GM21723 (cell line): ENCODE results near the gene OR7A5.
"Not testable (repeated sequence)": the region's sequence is repeated elsewhere in the genome, so short reads cannot be mapped to it uniquely, and the experiment has no call there.

Experiments
- ATAC-seq: cut with Tn5 transposase; IDR thresholded peaks from one replicate; pipeline ENCODE4 v1.9.1; 2021; ENCODE audit warnings: mild to moderate bottlenecking, moderate library complexity; ENCODE audit not compliant: unreplicated experiment

Gene OR7A5

DNA sequence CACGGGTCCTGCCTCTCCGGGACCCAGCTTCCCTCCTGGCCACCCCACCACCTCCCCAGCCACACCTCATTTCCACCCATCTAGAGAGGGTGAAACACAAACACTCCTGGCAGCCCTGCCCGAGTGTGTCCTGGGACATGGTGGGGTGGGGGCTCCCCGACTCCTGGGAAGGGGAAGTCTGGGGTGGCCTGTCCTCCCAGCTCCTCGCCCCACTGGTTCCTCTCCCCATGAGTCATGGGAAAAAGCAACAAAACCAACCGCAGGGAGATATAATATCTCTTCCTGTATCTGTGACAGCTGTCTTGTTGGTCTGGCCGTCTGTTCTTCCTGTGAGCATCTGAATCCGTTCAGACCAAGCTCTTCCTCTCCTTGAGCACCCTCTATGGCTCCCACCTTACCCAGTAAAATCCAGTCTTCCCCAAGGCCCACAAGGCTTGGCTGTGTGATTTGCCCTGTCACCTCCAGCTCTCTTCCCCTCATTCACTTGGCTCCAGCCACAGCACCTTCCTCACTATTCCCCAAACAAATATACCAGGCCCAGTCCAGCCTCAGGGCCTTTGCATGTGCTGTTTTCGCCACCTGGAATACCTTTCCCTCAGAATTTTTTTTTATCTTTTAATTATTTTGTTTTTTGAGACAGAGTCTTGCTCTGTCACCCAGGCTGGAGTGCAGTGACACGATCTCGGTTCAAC is 49.7 kb downstream of the OR7A5 start:
- not testable (repeated sequence) for ATAC-seq

DNA sequence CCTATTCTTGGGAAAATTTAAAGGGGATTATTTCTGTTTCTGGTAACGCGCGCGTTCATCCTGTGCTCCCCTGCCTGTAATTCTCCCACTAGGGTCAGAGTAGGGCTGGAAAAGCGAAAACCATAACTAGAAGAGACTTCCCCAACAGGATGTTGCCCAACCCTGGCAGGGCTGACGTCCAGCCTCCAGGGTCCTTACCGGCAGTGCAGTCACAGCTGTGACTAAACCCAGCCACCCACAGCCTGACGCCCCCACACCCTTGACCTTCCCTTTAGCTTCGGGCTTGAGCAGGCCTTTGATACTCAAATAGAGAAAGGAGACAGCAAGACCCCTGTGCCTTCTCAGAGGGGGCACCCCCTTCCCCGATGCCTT is 50.3 kb downstream of the OR7A5 start:
- not testable (repeated sequence) for ATAC-seq

DNA sequence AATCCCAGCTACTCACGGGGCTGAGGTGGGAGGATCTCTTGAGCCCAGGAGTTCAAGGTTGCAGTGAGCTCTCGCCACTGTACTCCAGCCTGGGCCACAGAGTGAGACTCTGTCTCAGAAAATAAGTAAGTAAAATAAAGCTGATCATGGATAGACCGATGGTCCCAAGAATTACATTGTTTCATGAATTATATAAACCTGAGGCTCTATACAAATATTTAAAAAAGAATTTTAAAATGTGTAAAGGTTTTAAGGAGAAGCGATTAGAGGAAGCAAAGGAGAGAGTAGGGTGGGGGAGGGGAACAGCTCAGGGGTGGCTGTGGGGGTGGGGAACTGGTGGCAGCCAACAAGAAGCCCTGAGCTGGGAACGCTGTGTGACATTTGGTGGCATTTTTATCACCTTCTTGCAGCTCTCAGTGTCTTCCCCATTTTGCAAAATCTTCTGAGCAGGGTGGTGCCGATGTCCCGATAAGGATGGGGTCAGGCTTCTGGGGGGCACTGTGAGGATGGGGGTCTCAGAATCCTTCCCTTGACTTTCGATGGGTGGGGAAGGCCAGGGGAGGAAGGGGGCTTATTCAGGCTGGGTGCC is 51.5 kb downstream of the OR7A5 start:
- ATAC-seq: not testable (repeated sequence)

DNA sequence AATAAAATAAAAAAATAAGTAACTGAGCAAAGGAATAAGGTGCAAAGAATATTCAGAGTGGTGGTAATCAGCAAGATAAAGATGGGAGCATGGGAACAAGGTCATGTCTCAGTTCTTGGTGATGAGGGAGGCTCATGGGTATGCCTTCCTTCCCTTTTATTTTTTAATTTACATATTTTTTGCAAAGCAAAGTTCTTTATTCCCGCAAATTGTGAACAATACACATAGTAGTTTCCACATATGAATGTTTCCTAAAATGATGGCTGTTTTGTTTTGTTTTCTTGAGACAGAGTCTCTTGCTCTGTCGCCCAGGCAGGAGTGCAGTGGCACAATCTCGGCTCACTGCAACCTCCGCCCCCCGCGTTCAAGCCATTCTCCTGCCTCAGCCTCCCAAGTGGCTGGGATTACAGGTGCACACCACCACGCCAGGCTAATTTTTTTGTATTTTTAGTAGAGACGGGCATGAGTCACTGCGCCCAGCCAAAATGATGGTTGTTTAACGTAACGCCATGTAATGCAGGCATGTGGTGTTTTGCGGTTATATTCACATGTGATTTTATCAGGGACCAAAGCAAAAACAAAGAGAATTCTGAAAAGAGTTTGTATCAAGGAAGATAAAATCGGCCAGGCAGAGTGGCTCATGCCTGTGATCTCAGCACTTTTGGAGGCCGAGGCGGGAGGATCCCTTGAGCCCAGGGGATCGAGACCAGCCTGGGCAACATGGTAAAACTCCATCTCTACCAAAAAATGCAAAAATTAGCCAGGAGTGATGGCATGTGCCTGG is 52.2 kb downstream of the OR7A5 start:
- no peak for ATAC-seq

DNA sequence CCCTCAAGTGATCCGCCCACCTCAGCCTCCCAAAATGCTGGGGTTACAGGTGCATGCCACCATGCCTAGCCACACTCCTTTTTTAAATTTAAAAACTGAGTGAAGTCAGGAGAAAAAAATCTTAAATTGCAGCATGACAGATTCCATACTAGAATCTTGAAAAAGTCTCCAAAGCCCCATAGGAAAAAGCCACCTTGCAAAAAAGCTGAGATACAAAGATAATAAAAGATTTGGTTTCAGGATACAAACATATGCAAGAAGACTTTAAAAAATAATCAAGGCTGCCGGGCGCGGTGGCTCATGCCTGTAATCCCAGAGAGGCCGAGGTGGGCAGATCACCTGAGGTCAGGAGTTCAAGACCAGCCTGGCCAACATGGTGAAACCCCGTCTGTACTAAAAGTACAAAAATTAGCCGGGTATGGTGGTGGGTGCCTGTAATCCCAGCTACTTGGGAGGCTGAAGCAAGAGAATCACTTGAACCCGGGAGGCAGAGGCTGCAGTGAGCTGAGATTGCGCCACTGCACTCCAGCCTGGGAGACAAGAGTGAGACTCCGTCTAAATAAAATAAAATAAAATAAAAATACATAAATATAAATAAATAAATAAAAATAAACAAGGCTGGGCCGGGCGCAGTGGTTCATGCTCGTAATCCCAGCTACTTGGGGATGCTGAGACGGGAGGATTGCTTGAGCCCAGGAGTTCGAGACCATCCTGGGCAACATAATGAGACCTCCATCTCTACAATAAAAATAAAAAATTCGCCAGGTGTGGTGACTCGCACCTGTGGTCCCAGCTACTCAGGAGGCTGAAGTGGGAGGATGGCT is 53.1 kb downstream of the OR7A5 start:
- ATAC-seq: not testable (repeated sequence)

DNA sequence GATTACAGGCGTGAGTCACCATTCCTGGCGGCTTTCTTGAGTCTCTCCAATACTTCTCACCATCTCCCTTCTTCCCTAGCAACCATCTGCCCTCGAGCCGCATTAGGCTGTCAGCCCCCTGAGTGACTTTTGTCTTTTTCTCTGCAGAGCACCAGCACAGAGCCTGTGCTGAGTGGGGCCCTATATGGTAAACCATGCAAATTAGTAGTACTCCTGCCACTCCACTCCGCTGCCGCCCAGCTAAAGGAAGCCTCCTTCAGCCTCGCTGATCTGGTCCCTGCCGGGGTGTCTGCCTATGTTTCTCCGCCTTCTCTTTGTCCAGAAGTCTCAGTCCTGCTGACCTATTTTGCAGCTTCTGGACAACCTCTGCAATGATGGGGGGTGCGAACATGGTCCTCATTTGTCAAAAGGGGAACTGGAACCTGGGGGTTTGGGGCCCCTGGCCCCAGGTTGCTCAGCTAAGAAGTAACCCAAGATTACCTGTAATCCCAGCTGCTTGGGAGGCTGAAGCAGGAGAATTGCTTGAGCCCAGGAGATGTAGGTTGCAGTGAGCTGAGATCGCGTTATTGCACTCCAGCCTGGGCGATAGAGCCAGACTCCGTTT is 54.3 kb downstream of the OR7A5 start:
- ATAC-seq: not testable (repeated sequence)

DNA sequence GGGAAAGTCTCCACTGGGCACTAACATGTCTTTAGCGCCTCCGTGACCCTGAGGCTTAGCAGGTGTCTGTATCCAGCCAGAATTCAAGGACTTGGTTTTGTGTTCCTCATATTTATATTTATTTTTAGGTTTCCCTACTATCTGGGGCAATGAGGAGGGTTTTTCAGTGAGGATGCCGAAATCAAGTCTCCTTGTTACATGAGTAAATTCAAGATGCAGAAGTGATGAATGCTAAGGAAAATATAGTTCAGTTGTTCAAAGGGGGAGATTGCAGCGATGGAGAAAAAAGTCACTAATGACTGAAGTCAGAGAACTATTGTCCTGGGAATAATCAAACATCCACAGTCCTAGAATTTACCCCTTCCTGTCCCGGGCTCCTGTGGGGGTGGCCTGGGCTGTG is 55.8 kb downstream of the OR7A5 start:
- ATAC-seq: no peak

DNA sequence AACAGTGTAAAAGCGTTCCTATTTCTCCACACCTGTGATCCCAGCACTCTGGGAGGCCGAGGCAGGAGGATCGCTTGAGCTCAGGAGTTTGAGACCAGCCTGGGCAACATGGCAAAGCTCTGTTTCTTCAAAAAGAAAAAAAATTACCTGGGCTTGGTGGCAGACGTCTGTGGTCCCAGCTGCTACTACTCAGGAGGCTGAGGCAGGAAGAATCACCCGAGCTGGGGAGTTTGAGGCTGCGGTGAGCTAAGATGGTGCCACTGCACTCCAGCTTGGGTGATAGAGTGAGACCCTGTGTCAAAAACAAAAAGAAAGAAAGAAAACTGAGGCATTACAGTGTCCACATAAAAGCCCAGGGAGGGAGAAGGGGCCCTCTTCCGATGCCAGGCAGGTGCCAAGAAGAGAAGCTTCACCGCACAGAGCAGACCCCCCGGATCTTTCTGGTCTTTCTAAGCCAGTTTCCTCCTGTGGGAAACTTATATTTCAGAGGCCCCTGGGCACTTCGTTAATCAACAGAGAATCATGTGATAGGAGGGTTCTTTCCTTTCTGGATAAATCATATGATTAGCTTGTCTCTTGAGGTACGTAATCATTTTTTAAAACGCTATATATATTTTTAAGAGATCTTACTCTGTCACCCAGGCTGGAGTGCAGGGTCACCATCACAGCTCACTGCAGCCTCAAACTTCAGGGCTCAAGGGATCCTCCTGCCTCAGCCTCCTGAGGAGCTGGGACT is 56.7 kb downstream of the OR7A5 start, which contains the start of gene ADGRE2:
Gene ADGRE2, minus strand, starts transcription at position 451 of the 736 bp plus-strand sequence. CDS start 1,804 bp downstream, outside the sequence.
- ATAC-seq: not testable (repeated sequence)

DNA sequence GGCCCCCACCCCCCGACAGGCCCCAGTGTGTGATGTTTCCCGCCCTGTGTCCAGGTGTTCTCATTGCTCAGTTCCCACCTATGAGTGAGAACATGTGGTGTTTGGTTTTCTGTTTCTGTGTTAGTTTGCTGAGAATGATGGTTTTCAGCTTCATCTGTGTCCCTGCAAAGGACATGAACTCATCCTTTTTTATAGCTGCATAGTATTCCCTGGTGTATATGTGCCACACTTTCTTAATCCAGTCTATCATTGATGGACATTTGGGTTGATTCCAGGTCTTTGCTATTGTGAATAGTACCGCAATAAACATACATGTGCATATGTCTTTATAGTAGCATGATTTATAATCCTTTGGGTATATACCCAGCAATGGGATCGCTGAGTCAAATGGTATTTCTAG is 57.3 kb downstream of the OR7A5 start:
- ATAC-seq: not testable (repeated sequence)
